BJ (cell line): ENCODE results near the gene OR52A5. TPM values are rescaled to one million over a fixed set of nuclear protein-coding genes. Genes with fewer than 3 reads are reported as not detected.
"Not testable (repeated sequence)": the region's sequence is repeated elsewhere in the genome, so short reads cannot be mapped to it uniquely, and the experiment has no call there.

ENCODE experiments used
- CTCF ChIA-PET: fragments of 350-600 bp; formaldehyde crosslinking; extraction: SDS; loops from one replicate; lab custom pipeline; 2021; ENCODE audit warnings: antibody characterized with exemption, inconsistent platforms; lab: Yijun Ruan, JAX
- POLR2A ChIA-PET: fragments of 300-600 bp; sonication (Branson Sonifier 250); formaldehyde crosslinking; extraction: SDS; loops from one replicate; lab custom pipeline; 2021; ENCODE audit warnings: antibody characterized with exemption; lab: Charles Lee
- DNase-seq: peaks from one replicate; pipeline ENCODE4 v3.0.0-alpha.2; 2011; ENCODE audit warnings: low read depth
- H3K27me3 ChIP-seq: 2 replicates; pipeline ENCODE4 v1.6.0; 2011; ENCODE audit warnings: low read length; ENCODE audit not compliant: control insufficient read depth, insufficient read depth
- H3K36me3 ChIP-seq: 2 replicates; pipeline ENCODE4 v1.5.1; 2011; ENCODE audit warnings: low read length; ENCODE audit not compliant: control insufficient read depth, insufficient read depth
- H3K4me3 ChIP-seq: 2 replicates; pipeline ENCODE4 v1.5.1; 2011; ENCODE audit warnings: low read depth, mild to moderate bottlenecking, control low read depth, low read length
- CTCF ChIP-seq: IDR thresholded peaks from 2 replicates; pipeline ENCODE4 v1.5.1; 2011; ENCODE audit warnings: low read depth, mild to moderate bottlenecking, control low read depth, inconsistent platforms, low read length, moderate library complexity; ENCODE audit not compliant: insufficient read depth
- polyA minus RNA-seq: library from RNA; depleted of rRNA, polyadenylated mRNA; stranded (reverse); fragments of >200 nt; gene quantifications from 2 replicates; pipeline ENCODE4 v1.2.3, GENCODE V29; 2011; rRNA and poly(A)+ RNA removed
- polyA plus RNA-seq: library from polyadenylated mRNA; depleted of rRNA; stranded (reverse); fragments of >200 nt; gene quantifications from 2 replicates; pipeline ENCODE4 v1.2.3, GENCODE V29; 2011; rRNA removed

OR52A5 gene
- not detected in 2 replicates for polyA plus RNA-seq
- not detected in 2 replicates for polyA minus RNA-seq

GRCh38 chr11:5137996-5138395 is at the start of gene OR52A5:
OR52A5 (minus strand) TSS chr11:5138356; CDS start chr11:5132642, 5,714 bp downstream.
- Histone ChIP-seq H3K36me3 (no peaks in the 10 kb centered on the region), H3K27me3 (no peaks in the 10 kb centered on the region), H3K4me3 (no peak within 1 kb of the TSS)
- ChIA-PET POLR2A (no interaction called here), CTCF (no interaction called here)
- no peak for DNase-seq
- TF ChIP-seq CTCF = no peak

- ChIA-PET CTCF (no interaction called here), POLR2A (no interaction called here)
- no peak for TF ChIP-seq CTCF
- Histone ChIP-seq H3K27me3 (no peaks in the 10 kb centered on the region), H3K36me3 (no peaks in the 10 kb centered on the region), H3K4me3 (no peak overlapping the region)
- no peak for DNase-seq
These were observed 40.1 kb upstream of the OR52A5 start for GRCh38 chr11:5178046-5178837.

DNA sequence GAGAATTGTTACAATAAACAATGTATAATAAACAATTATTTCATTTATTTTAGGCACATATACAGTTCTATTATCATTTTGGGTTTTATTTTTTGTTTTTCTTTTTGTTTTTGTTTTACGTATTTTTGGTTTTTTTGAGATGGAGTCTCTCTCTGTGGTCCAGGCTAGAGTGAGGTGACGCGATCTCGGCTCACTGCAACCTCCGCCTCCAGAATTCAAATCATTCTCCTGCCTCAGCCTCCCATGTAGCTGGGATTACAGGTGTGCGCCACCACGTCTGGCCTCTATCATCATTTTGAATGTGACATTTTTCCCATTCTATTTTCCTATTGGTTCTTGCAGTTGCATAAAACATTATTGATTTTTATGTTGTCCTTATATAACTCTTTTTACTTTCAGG is 36.8 kb upstream of the OR52A5 start:
- POLR2A ChIA-PET = no interaction called here

DNA sequence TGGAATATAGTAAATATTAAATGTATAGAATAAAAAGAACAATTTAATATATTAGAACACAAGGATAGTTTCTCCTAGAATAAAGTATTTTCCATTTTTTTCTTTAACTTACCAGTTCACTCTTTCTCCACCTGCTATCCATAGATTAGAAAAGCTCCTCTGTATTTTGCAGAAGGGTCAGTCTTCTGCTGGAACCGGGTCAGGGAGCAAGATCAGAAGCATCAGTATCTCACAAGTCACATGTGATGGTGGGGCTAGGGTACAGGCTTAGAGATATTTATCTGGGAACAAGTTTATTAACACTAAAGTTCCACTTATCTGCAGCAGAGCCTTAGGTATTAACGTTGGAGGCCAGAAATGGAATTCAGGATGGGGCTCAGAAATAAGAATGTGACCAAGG is 33.7 kb upstream of the OR52A5 start:
- CTCF ChIA-PET = interaction anchor here (0.6 kb wide), 1 partner anchor 18 kb away, joined by 5 read pairs; no protein-coding TSS in a partner anchor
- Histone ChIP-seq H3K4me3 (no peak overlapping the region), H3K27me3 (no peaks in the 10 kb centered on the region), H3K36me3 (no peaks in the 10 kb centered on the region)
- TF ChIP-seq CTCF = no peak
- no peak for DNase-seq
- POLR2A ChIA-PET = no interaction called here

More for the DNA sequence above, 36.8 kb upstream of the OR52A5 start:
- Histone ChIP-seq H3K27me3 (no peaks in the 10 kb centered on the region), H3K36me3 (no peaks in the 10 kb centered on the region), H3K4me3 (no peak overlapping the region)
- no peak for DNase-seq
- TF ChIP-seq CTCF = no peak
- CTCF ChIA-PET = no interaction called here

- H3K27me3 ChIP-seq, CTCF ChIA-PET, H3K4me3 ChIP-seq, POLR2A ChIA-PET, DNase-seq, H3K36me3 ChIP-seq: not testable (repeated sequence)
These were observed 27.7 kb upstream of the OR52A5 start for GRCh38 chr11:5165898-5166297.

GRCh38 chr11:5164807-5165206 is 26.7 kb upstream of the OR52A5 start:
- H3K36me3 ChIP-seq, POLR2A ChIA-PET, H3K4me3 ChIP-seq, CTCF ChIA-PET, H3K27me3 ChIP-seq, DNase-seq: not testable (repeated sequence)

- H3K36me3 ChIP-seq, H3K27me3 ChIP-seq, DNase-seq, POLR2A ChIA-PET, CTCF ChIA-PET, H3K4me3 ChIP-seq: not testable (repeated sequence)
These were observed 22.9 kb upstream of the OR52A5 start for GRCh38 chr11:5161045-5161444.

DNA sequence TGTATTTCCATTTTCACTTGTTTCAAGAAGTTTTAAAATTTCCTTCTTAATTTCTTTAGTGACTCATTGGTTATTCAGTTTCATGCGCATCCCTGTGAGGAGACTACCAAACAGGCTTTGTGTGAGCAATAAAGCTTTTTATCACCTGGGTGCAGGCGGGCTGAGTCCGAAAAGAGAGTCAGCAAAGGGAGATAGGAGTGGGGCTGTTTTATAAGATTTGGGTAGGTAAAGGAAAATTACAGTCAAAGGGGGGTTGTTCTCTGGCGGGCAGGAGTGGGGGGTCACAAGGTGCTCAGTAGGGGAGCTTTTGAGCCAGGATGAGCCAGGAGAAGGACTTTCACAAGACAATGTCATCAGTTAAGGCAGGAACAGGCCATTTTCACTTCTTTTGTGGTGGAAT is 22.1 kb upstream of the OR52A5 start:
- H3K27me3 ChIP-seq, H3K4me3 ChIP-seq, H3K36me3 ChIP-seq, CTCF ChIA-PET, DNase-seq, POLR2A ChIA-PET: not testable (repeated sequence)
